Kidney epithelial cell (primary cell): ENCODE data around the gene IQSEC1. TPM values are rescaled to one million over a fixed set of nuclear protein-coding genes. Genes with fewer than 3 reads are reported as not detected.
A peak's percentile ranks its signal among the peaks of the same experiment; 100 is the strongest.

ENCODE experiments used
- DNase-seq: peaks from one replicate; pipeline ENCODE4 v3.0.0-alpha.2; 2010; ENCODE audit warnings: low read depth
- H3K27me3 ChIP-seq: 2 replicates; pipeline ENCODE4 v1.6.0; 2011; ENCODE audit warnings: low read length; ENCODE audit not compliant: control insufficient read depth, insufficient read depth
- H3K36me3 ChIP-seq: 2 replicates; pipeline ENCODE4 v1.5.1; 2011; ENCODE audit warnings: low read length; ENCODE audit not compliant: control insufficient read depth, insufficient read depth
- H3K4me3 ChIP-seq: 2 replicates; pipeline ENCODE4 v1.5.1; 2011; ENCODE audit warnings: low read depth, mild to moderate bottlenecking, control low read depth, low read length
- CTCF ChIP-seq: IDR thresholded peaks from 2 replicates; pipeline ENCODE4 v1.5.1; 2011; ENCODE audit warnings: mild to moderate bottlenecking, moderate library complexity, low read length, control low read depth, inconsistent platforms; ENCODE audit not compliant: insufficient read depth, poor library complexity, severe bottlenecking
- total RNA-seq: library from RNA; depleted of rRNA; stranded (reverse); fragments of >200 nt; gene quantifications from 2 replicates; pipeline ENCODE4 v1.2.3, GENCODE V29; 2015

IQSEC1 gene
- total RNA-seq, 1 donor from 2014 or later: 14.9 TPM

GRCh38 chr3:13091898-13092611 is 18.8 kb upstream of the IQSEC1 start:
- Histone ChIP-seq H3K36me3 (no peaks in the 10 kb centered on the region), H3K4me3 (no peak overlapping the region), H3K27me3 (peaks cover 29% of the 10 kb centered on the region)
- TF ChIP-seq CTCF: peak; percentile 96
- DNase-seq: no peak

DNA sequence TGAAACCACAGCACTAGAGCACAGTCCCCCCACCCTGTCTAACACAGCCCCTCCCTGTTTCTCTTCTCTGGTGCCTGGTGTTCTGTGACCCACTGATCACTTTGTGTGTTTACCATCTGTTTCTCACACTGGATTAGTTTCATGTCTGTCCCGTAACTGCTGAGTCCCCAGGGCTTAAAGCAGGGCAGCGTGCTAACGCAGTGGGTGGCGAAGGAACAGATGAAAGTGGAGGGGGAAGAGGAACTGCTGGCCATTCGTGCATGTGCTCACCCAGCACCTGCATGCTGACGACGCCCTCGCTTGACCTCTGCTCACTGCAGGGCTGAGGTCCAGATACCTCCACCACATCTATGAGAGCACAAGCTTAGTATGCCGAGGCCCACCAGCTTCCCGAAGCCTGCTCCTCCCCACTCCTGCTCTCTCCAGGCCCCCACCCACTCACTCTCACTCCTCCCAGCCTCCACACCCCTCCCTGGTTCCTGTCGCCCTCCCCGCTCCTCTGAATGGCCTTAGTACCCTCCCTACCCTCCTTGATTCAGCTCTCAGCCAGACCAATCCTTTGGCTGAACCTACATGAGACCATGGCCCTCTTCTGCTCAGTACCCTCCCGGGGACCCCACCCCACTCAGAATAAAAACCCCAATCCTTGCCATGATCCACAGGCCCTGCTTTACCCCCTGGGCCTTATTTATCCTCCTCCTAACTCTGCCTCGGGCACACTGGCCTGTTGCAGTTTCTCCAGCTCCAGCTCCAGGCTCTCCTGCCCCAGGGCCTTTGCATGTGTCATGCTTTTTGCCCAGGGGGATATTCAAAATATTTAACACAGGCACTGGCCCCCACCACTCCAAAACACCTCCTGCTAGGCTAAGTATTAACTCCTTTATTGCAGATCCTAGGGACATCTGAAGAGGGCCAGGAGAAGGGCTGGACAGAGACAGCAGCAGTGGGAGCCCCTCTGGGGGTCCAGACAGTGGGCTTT is 15.1 kb upstream of the IQSEC1 start:
- no peak for DNase-seq
- no peaks in the 10 kb centered on the region for H3K36me3 ChIP-seq
- TF ChIP-seq CTCF: no peak
- no peak overlapping the region for H3K4me3 ChIP-seq
- peaks cover 14% of the 10 kb centered on the region for H3K27me3 ChIP-seq

DNA sequence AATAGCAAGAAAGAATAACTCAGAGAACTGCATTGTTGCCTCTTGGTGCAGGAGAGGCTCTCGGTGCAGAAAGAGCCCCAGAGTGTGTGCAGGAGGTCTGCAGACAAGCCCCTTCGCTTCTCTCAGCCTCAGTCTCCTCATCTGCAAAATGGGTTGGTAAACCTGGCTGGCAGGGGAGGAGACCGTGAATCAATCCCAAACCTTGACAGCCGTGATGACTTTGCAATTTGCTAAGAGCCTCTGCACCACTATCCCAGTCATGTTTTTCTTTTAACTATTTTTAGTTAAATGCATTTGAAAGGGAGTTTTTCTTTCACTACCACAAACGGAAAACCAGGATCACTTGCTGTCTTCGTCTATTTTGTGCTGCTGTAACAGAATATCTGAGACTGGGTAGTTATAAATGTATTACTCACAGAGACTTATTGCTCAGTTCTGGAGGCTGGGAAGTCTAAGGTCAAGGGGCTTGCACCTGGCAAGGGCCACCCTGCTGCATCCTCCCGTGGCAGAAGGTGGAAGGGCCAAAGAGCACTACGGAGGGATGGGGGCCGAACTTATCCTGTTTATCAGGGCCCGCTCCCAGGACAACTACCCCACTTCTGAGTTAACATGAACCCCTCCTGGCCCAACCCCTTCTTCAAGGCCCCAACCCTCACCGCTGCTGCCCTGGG is 14.2 kb upstream of the IQSEC1 start:
- Histone ChIP-seq H3K36me3 (no peaks in the 10 kb centered on the region), H3K27me3 (peaks cover 14% of the 10 kb centered on the region), H3K4me3 (no peak overlapping the region)
- TF ChIP-seq CTCF: no peak
- DNase-seq: no peak

- TF ChIP-seq CTCF: no peak
- Histone ChIP-seq H3K4me3 (no peak overlapping the region), H3K27me3 (peaks cover 16% of the 10 kb centered on the region), H3K36me3 (no peaks in the 10 kb centered on the region)
- DNase-seq: no peak
Observed at GRCh38 chr3:13086531-13086981, 13.3 kb upstream of the IQSEC1 start.

GRCh38 chr3:13085846-13086179 is 12.6 kb upstream of the IQSEC1 start:
- DNase-seq: no peak
- Histone ChIP-seq H3K4me3 (no peak overlapping the region), H3K27me3 (peaks cover 16% of the 10 kb centered on the region), H3K36me3 (no peaks in the 10 kb centered on the region)
- no peak for TF ChIP-seq CTCF
